Neural progenitor cell (in vitro differentiated cells): ENCODE measurements around the gene SPART. TPM values are rescaled to one million over a fixed set of nuclear protein-coding genes. Genes with fewer than 3 reads are reported as not detected.

Source experiments
- DNase-seq: peaks from one replicate; pipeline ENCODE4 v3.0.0-alpha.2; 2016; ENCODE audit warnings: low spot score
- H2AFZ ChIP-seq: fragments of 200-600 bp; sonication (generic); replicated peaks from 2 replicates; pipeline ENCODE4 v1.6.1; 2016; ENCODE audit warnings: antibody characterized with exemption
- H3F3A ChIP-seq: fragments of 200-600 bp; sonication (generic); 2 replicates; pipeline ENCODE4 v1.6.1; 2016; ENCODE audit warnings: antibody characterized with exemption, low read depth
- H3K27ac ChIP-seq: fragments of 200-600 bp; sonication (generic); 2 replicates; pipeline ENCODE4 v1.5.1; 2016; ENCODE audit warnings: mild to moderate bottlenecking
- H3K27me3 ChIP-seq: fragments of 200-600 bp; sonication (generic); 2 replicates; pipeline ENCODE4 v1.6.1; 2016; ENCODE audit warnings: mild to moderate bottlenecking, moderate library complexity
- H3K36me3 ChIP-seq: fragments of 200-600 bp; sonication (generic); 2 replicates; pipeline ENCODE4 v1.5.1; 2016
- H3K4me1 ChIP-seq: fragments of 200-600 bp; sonication (generic); 2 replicates; pipeline ENCODE4 v1.6.1; 2016; ENCODE audit warnings: mixed run types
- H3K4me2 ChIP-seq: fragments of 200-600 bp; sonication (generic); 2 replicates; pipeline ENCODE4 v1.6.1; 2016
- H3K4me3 ChIP-seq: fragments of 200-600 bp; sonication (generic); 2 replicates; pipeline ENCODE4 v1.5.1; 2016
- H3K79me2 ChIP-seq: fragments of 200-600 bp; sonication (generic); 2 replicates; pipeline ENCODE4 v1.6.1; 2016; ENCODE audit warnings: low read depth
- H3K9ac ChIP-seq: fragments of 200-600 bp; sonication (generic); 2 replicates; pipeline ENCODE4 v1.6.1; 2016
- H3K9me3 ChIP-seq: fragments of 200-600 bp; sonication (generic); 2 replicates; pipeline ENCODE4 v1.5.1; 2016; ENCODE audit warnings: low read depth
- H4K20me1 ChIP-seq: fragments of 200-600 bp; sonication (generic); 2 replicates; pipeline ENCODE4 v1.6.1; 2016; ENCODE audit warnings: low read depth
- H3K27ac Mint-ChIP-seq: 3 replicates; pipeline ENCODE4 v1.8.0; 2021; ENCODE audit warnings: mixed read lengths
- H3K27me3 Mint-ChIP-seq: 2 replicates; pipeline ENCODE4 v1.8.0; 2022; ENCODE audit warnings: low read depth, mild to moderate bottlenecking, inconsistent platforms, moderate library complexity, mixed read lengths; ENCODE audit not compliant: insufficient read depth
- H3K36me3 Mint-ChIP-seq: 3 replicates; pipeline ENCODE4 v1.8.0; 2021; ENCODE audit warnings: mixed read lengths
- H3K4me1 Mint-ChIP-seq: 3 replicates; pipeline ENCODE4 v1.8.0; 2021; ENCODE audit warnings: mixed read lengths
- H3K4me3 Mint-ChIP-seq: 3 replicates; pipeline ENCODE4 v1.8.0; 2021; ENCODE audit warnings: mild to moderate bottlenecking, moderate library complexity, mixed read lengths
- H3K9me3 Mint-ChIP-seq: 3 replicates; pipeline ENCODE4 v1.8.0; 2020; ENCODE audit warnings: mixed read lengths
- CTCF ChIP-seq: fragments of 200-600 bp; sonication (generic); IDR thresholded peaks from 2 replicates; pipeline ENCODE4 v1.5.1; 2017; ENCODE audit warnings: antibody characterized with exemption, mild to moderate bottlenecking
- EZH2 ChIP-seq: fragments of 200-600 bp; sonication (generic); IDR thresholded peaks from 2 replicates; pipeline ENCODE4 v1.6.1; 2017; ENCODE audit warnings: antibody characterized with exemption, mild to moderate bottlenecking, moderate library complexity
- EZH2phosphoT487 ChIP-seq: fragments of 200-600 bp; sonication (generic); IDR thresholded peaks from 2 replicates; pipeline ENCODE4 v1.6.1; 2017; ENCODE audit warnings: antibody characterized with exemption
- total RNA-seq: library from RNA; depleted of rRNA; stranded (reverse); fragments of >200 nt; gene quantifications from 2 replicates; pipeline ENCODE4 v1.2.3, GENCODE V29; 2015; ENCODE audit warnings: low replicate concordance

The SPART gene
- total RNA-seq, 1 donor from 2014 or later = 70.9 TPM

- H3K79me2 ChIP-seq = no peaks in the 10 kb centered on the region
- H3K27ac Mint-ChIP-seq = no peak overlapping the region
- H3K27me3 Mint-ChIP-seq = no peaks in the 10 kb centered on the region
- peaks cover 8% of the 10 kb centered on the region for H3K36me3 ChIP-seq
- no peak overlapping the region for H3K9ac ChIP-seq
- H2AFZ ChIP-seq = no peak overlapping the region
- H3K27ac ChIP-seq = no peak overlapping the region
- peaks cover 23% of the 10 kb centered on the region for H3K9me3 ChIP-seq
- peak; percentile 25 for DNase-seq
- no peaks in the 10 kb centered on the region for H3K4me1 ChIP-seq
- H3K4me1 Mint-ChIP-seq = no peaks in the 10 kb centered on the region
- no peaks in the 10 kb centered on the region for H3F3A ChIP-seq
- H3K9me3 Mint-ChIP-seq = peaks cover 20% of the 10 kb centered on the region
- no peak overlapping the region for H3K4me3 ChIP-seq
- no peaks in the 10 kb centered on the region for H3K27me3 ChIP-seq
- H3K36me3 Mint-ChIP-seq = no peaks in the 10 kb centered on the region
- H3K4me2 ChIP-seq = no peak overlapping the region
- no peak overlapping the region for H3K4me3 Mint-ChIP-seq
- TF ChIP-seq CTCF = no peak
- TF ChIP-seq EZH2phosphoT487 = no peak
- TF ChIP-seq EZH2 = no peak
- no peaks in the 10 kb centered on the region for H4K20me1 ChIP-seq
These were observed 57.3 kb downstream of the SPART start for GRCh38 chr13:36288794-36289391.

GRCh38 chr13:36286006-36286405 lies 60.2 kb downstream of the SPART start:
- Histone ChIP-seq H3K4me1 (no peaks in the 10 kb centered on the region), H3K9ac (no peak overlapping the region), H3K79me2 (no peaks in the 10 kb centered on the region), H4K20me1 (no peaks in the 10 kb centered on the region), H3K9me3 (peaks cover 23% of the 10 kb centered on the region), H3K36me3 (peaks cover 8% of the 10 kb centered on the region), H3K27ac (no peak overlapping the region), H3K4me2 (no peak overlapping the region), H3K27me3 (no peaks in the 10 kb centered on the region), H3F3A (peaks cover 5% of the 10 kb centered on the region), H2AFZ (no peak overlapping the region), H3K4me3 (no peak overlapping the region)
- Mint-ChIP-seq H3K4me3 (no peak overlapping the region), H3K9me3 (peaks cover 19% of the 10 kb centered on the region), H3K27ac (no peak overlapping the region), H3K27me3 (no peaks in the 10 kb centered on the region), H3K36me3 (no peaks in the 10 kb centered on the region), H3K4me1 (no peaks in the 10 kb centered on the region)
- TF ChIP-seq EZH2phosphoT487 (no peak), CTCF (no peak), EZH2 (no peak)
- DNase-seq = no peak

GRCh38 chr13:36282821-36283432 lies 63.3 kb downstream of the SPART start:
- Histone ChIP-seq H3K4me3 (no peak overlapping the region), H4K20me1 (no peaks in the 10 kb centered on the region), H3K9ac (no peak overlapping the region), H3K79me2 (no peaks in the 10 kb centered on the region), H3K9me3 (peaks cover 4% of the 10 kb centered on the region), H3K4me2 (no peak overlapping the region), H3F3A (peaks cover 5% of the 10 kb centered on the region), H3K4me1 (no peaks in the 10 kb centered on the region), H3K27me3 (no peaks in the 10 kb centered on the region), H3K36me3 (no peaks in the 10 kb centered on the region), H2AFZ (no peak overlapping the region), H3K27ac (no peak overlapping the region)
- no peaks in the 10 kb centered on the region for H3K4me1 Mint-ChIP-seq
- H3K4me3 Mint-ChIP-seq = no peak overlapping the region
- peak; percentile 41 for DNase-seq
- no peak for TF ChIP-seq EZH2phosphoT487
- peak; percentile 95 for TF ChIP-seq CTCF
- H3K9me3 Mint-ChIP-seq = peaks cover 9% of the 10 kb centered on the region
- no peaks in the 10 kb centered on the region for H3K36me3 Mint-ChIP-seq
- H3K27me3 Mint-ChIP-seq = no peaks in the 10 kb centered on the region
- no peak overlapping the region for H3K27ac Mint-ChIP-seq
